Mesenchymal stem cell (in vitro differentiated cells and primary cell): ENCODE measurements around the gene HIRA.
"Not testable (repeated sequence)": the region's sequence is repeated elsewhere in the genome, so short reads cannot be mapped to it uniquely, and the experiment has no call there.

Experiments used
- DNase-seq: peaks from one replicate; pipeline ENCODE4 v3.0.0-alpha.2; 2013
- H2AFZ ChIP-seq: one replicate; pipeline ENCODE4 v1.6.1; 2013; ENCODE audit warnings: low read depth, mild to moderate bottlenecking, control low read depth, inconsistent platforms, low read length, moderate library complexity
- H2AK5ac ChIP-seq: 2 replicates; pipeline ENCODE4 v1.6.1; 2013; ENCODE audit warnings: low read length, moderate library complexity, mild to moderate bottlenecking, inconsistent platforms; ENCODE audit not compliant: severe bottlenecking
- H2BK120ac ChIP-seq: one replicate; pipeline ENCODE4 v1.6.1; 2013; ENCODE audit warnings: low read depth, mild to moderate bottlenecking, inconsistent platforms, low read length, moderate library complexity
- H2BK12ac ChIP-seq, 2 experiments: one replicate each; pipeline ENCODE4 v1.6.1; 2013; ENCODE audit warnings: inconsistent platforms in 2 of 2, low read length in 2 of 2, mild to moderate bottlenecking in 2 of 2, moderate library complexity in 2 of 2, control low read depth in 1 of 2
- H2BK15ac ChIP-seq: one replicate; pipeline ENCODE4 v1.6.1; 2013; ENCODE audit warnings: mild to moderate bottlenecking, low read depth, inconsistent platforms; ENCODE audit not compliant: poor library complexity, severe bottlenecking
- H2BK5ac ChIP-seq: 2 replicates; pipeline ENCODE4 v1.6.1; 2013; ENCODE audit warnings: low read depth, mild to moderate bottlenecking, low read length, control low read depth, inconsistent platforms; ENCODE audit not compliant: poor library complexity, severe bottlenecking
- H3K14ac ChIP-seq, 2 experiments: one replicate each; pipeline ENCODE4 v1.6.1; 2013; ENCODE audit warnings: inconsistent platforms in 2 of 2, low read length in 2 of 2, control low read depth in 1 of 2, mild to moderate bottlenecking in 1 of 2, moderate library complexity in 1 of 2
- H3K18ac ChIP-seq, 2 experiments: one replicate each; pipeline ENCODE4 v1.6.1; 2013; ENCODE audit warnings: inconsistent platforms in 2 of 2, low read length in 2 of 2, control low read depth in 1 of 2, low read depth in 1 of 2, mild to moderate bottlenecking in 1 of 2
- H3K23ac ChIP-seq, 2 experiments: one replicate each; pipeline ENCODE4 v1.6.1; 2013; ENCODE audit warnings: inconsistent platforms in 2 of 2, low read length in 2 of 2, mild to moderate bottlenecking in 2 of 2, moderate library complexity in 2 of 2, control low read depth in 1 of 2
- H3K27ac ChIP-seq: 2 replicates; pipeline ENCODE4 v1.5.1; 2013; ENCODE audit warnings: mild to moderate bottlenecking, moderate library complexity, low read length, control low read depth, inconsistent platforms; ENCODE audit not compliant: poor library complexity, severe bottlenecking
- H3K27me3 ChIP-seq, 2 experiments: 2 replicates each; pipeline versions ENCODE4 v1.6.1 to v1.7.0; 2013; ENCODE audit warnings: low read length in 2 of 2, mild to moderate bottlenecking in 2 of 2, moderate library complexity in 2 of 2, control low read depth in 1 of 2, inconsistent platforms in 1 of 2; ENCODE audit not compliant: control insufficient read depth in 1 of 2, insufficient read depth in 1 of 2
- H3K36me3 ChIP-seq, 2 experiments: 2 replicates each; pipeline versions ENCODE4 v1.6.1 to v1.7.0; 2013; ENCODE audit warnings: low read length in 2 of 2, control low read depth in 1 of 2, inconsistent platforms in 1 of 2, low read depth in 1 of 2, mild to moderate bottlenecking in 1 of 2; ENCODE audit not compliant: insufficient read depth in 2 of 2, control insufficient read depth in 1 of 2
- H3K4ac ChIP-seq, 2 experiments: one replicate each; pipeline ENCODE4 v1.6.1; 2013; ENCODE audit warnings: inconsistent platforms in 2 of 2, low read length in 2 of 2, mild to moderate bottlenecking in 2 of 2, moderate library complexity in 2 of 2, control low read depth in 1 of 2, low read depth in 1 of 2
- H3K4me1 ChIP-seq: 2 replicates; pipeline ENCODE4 v1.6.1; 2013; ENCODE audit warnings: low read depth, low read length, control low read depth; ENCODE audit not compliant: control insufficient read depth, insufficient read depth
- H3K4me2 ChIP-seq: 2 replicates; pipeline ENCODE4 v1.6.1; 2013; ENCODE audit warnings: low read length, mild to moderate bottlenecking, inconsistent platforms; ENCODE audit not compliant: poor library complexity, severe bottlenecking
- H3K4me3 ChIP-seq, 2 experiments: 2 replicates each; pipeline versions ENCODE4 v1.5.1 to v1.7.0; 2013; ENCODE audit warnings: low read length in 2 of 2, mild to moderate bottlenecking in 2 of 2, control low read depth in 1 of 2, low read depth in 1 of 2; ENCODE audit not compliant: insufficient read depth in 1 of 2
- H3K79me1 ChIP-seq: replicated peaks from 2 replicates; pipeline ENCODE4 v1.6.1; 2013; ENCODE audit warnings: mild to moderate bottlenecking, control low read depth, low read length, inconsistent platforms; ENCODE audit not compliant: poor library complexity, severe bottlenecking
- H3K9ac ChIP-seq: 2 replicates; pipeline ENCODE4 v1.7.0; 2013; ENCODE audit warnings: mild to moderate bottlenecking, low read length, moderate library complexity
- H3K9me3 ChIP-seq: 2 replicates; pipeline ENCODE4 v1.7.0; 2013; ENCODE audit warnings: mild to moderate bottlenecking, low read length; ENCODE audit not compliant: control insufficient read depth
- H4K8ac ChIP-seq: one replicate; pipeline ENCODE4 v1.6.1; 2013; ENCODE audit warnings: inconsistent platforms, mild to moderate bottlenecking, low read length, moderate library complexity
- H4K91ac ChIP-seq: one replicate; pipeline ENCODE4 v1.6.1; 2013; ENCODE audit warnings: mild to moderate bottlenecking, low read length, inconsistent platforms
- WGBS: methylation state at CpG from one replicate; pipeline ENCODE4 v1.1.7; 2013; ENCODE audit warnings: mixed read lengths; 5-methylcytosine and 5-hydroxymethylcytosine counted together

Gene HIRA

GRCh38 chr22:19317865-19318264 lies 113.7 kb downstream of the HIRA start:
- Histone ChIP-seq H3K27me3 (no peaks in the 10 kb centered on the region), H3K18ac (no peak overlapping the region), H3K9ac (no peak overlapping the region), H3K27ac (no peak overlapping the region), H4K91ac (no peak overlapping the region), H3K4me2 (no peak overlapping the region), H3K14ac (no peak overlapping the region), H2BK12ac (no peak overlapping the region), H3K36me3 (no peaks in the 10 kb centered on the region), H2BK15ac (no peak overlapping the region), H2AFZ (no peak overlapping the region), H2BK120ac (no peak overlapping the region), H3K79me1 (no peaks in the 10 kb centered on the region), H3K4me1 (no peaks in the 10 kb centered on the region), H2AK5ac (no peak overlapping the region), H3K23ac (no peak overlapping the region), H3K4ac (no peak overlapping the region), H2BK5ac (no peak overlapping the region), H3K4me3 (peak overlapping the region in 1 of 2 experiments; percentile 7), H3K9me3 (peaks cover 14% of the 10 kb centered on the region), H4K8ac (no peak overlapping the region)
- no peak for DNase-seq

DNA sequence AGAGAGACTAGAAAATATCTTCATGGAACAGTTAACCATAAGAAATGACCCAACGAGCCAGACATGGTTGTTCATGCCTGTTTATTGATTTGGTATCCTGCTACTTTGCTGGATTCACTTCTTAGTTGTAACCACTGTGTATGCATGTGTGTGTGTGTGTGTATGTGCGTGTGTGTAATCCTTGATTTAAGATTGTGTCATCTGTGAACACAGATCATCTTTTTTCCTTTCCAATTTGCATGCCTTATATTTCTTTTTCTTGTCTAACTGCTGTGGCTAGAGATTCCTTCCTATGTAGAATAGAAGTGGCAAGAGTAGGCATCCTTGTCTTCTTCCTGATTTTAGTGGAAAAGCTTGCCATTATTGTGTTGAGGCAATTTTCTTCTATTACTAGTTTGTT lies 123.7 kb downstream of the HIRA start:
- H3K4me1 ChIP-seq = no peaks in the 10 kb centered on the region
- H2BK15ac ChIP-seq = no peak overlapping the region
- no peaks in the 10 kb centered on the region for H3K27me3 ChIP-seq
- no peak overlapping the region for H3K4me3 ChIP-seq
- DNase-seq = no peak
- H2BK5ac ChIP-seq = no peak overlapping the region
- H3K27ac ChIP-seq = no peak overlapping the region
- no peaks in the 10 kb centered on the region for H3K36me3 ChIP-seq
- H3K9me3 ChIP-seq = no peaks in the 10 kb centered on the region
- H4K8ac ChIP-seq = no peak overlapping the region
- no peak overlapping the region for H3K14ac ChIP-seq
- no peak overlapping the region for H2AK5ac ChIP-seq
- no peak overlapping the region for H3K18ac ChIP-seq
- no peak overlapping the region for H3K23ac ChIP-seq
- no peak overlapping the region for H4K91ac ChIP-seq
- H3K4ac ChIP-seq = no peak overlapping the region
- H2BK12ac ChIP-seq = no peak overlapping the region
- H2BK120ac ChIP-seq = no peak overlapping the region
- no peak overlapping the region for H3K9ac ChIP-seq
- H3K4me2 ChIP-seq = no peak overlapping the region
- no peak overlapping the region for H2AFZ ChIP-seq
- no peaks in the 10 kb centered on the region for H3K79me1 ChIP-seq
- WGBS = 39% methylated on average over 1 of the region's 2 CpGs

DNA sequence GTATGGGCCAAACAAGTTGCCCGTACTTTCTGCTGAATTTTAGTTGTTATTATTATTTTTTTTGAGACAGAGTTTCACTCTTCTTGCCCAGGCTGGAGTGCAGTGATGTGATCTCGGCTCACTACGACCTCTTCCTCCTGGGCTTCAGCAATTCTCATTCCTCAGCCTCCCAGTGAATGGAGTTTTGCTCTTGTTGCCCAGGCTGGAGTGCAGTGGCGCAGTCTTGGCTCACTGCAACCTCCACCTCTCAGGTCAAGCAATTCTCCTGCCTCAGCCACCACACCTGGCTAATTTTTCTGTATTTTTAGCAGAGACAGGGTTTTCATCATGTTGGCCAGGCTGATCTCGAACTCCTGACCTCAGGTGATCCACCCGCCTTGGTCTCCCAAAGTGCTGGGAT lies 125.0 kb downstream of the HIRA start:
- H3K36me3 ChIP-seq, H2AK5ac ChIP-seq, H4K91ac ChIP-seq, H3K14ac ChIP-seq, H2BK12ac ChIP-seq, H3K4me2 ChIP-seq, H2AFZ ChIP-seq, H3K79me1 ChIP-seq, H3K9me3 ChIP-seq, H2BK15ac ChIP-seq, H3K4ac ChIP-seq, H3K4me1 ChIP-seq, H3K4me3 ChIP-seq, H3K23ac ChIP-seq, H3K18ac ChIP-seq, H3K9ac ChIP-seq, H4K8ac ChIP-seq, H3K27me3 ChIP-seq, H3K27ac ChIP-seq, H2BK120ac ChIP-seq, H2BK5ac ChIP-seq, DNase-seq: not testable (repeated sequence)
- 92% methylated on average over 6 of the region's 6 CpGs for WGBS

GRCh38 chr22:19304547-19304946 lies 127.0 kb downstream of the HIRA start:
- over 99% methylated on average over 3 of the region's 5 CpGs for WGBS
- H3K27ac ChIP-seq = no peak overlapping the region
- no peaks in the 10 kb centered on the region for H3K27me3 ChIP-seq
- H3K4ac ChIP-seq = no peak overlapping the region
- H3K9ac ChIP-seq = no peak overlapping the region
- no peak for DNase-seq
- no peak overlapping the region for H2AFZ ChIP-seq
- H3K18ac ChIP-seq = no peak overlapping the region
- H2BK120ac ChIP-seq = no peak overlapping the region
- no peaks in the 10 kb centered on the region for H3K36me3 ChIP-seq
- H4K8ac ChIP-seq = no peak overlapping the region
- no peak overlapping the region for H2BK5ac ChIP-seq
- no peaks in the 10 kb centered on the region for H3K79me1 ChIP-seq
- H2AK5ac ChIP-seq = no peak overlapping the region
- H4K91ac ChIP-seq = no peak overlapping the region
- no peaks in the 10 kb centered on the region for H3K9me3 ChIP-seq
- no peak overlapping the region for H3K14ac ChIP-seq
- H3K4me3 ChIP-seq = no peak overlapping the region
- H3K4me1 ChIP-seq = no peaks in the 10 kb centered on the region
- no peak overlapping the region for H2BK15ac ChIP-seq
- no peak overlapping the region for H2BK12ac ChIP-seq
- no peak overlapping the region for H3K23ac ChIP-seq
- H3K4me2 ChIP-seq = no peak overlapping the region
